LNCAP (cell line): ENCODE measurements around the gene ODF2L.
A peak's percentile ranks its signal among the peaks of the same experiment; 100 is the strongest.

Source experiments
- TF ChIP-seq, protein P1 (sequence below): fragments of 450-650 bp; IDR thresholded peaks from 2 replicates; pipeline ENCODE4 v1.5.1; 2017; ENCODE audit warnings: mild to moderate bottlenecking

The ODF2L gene

DNA sequence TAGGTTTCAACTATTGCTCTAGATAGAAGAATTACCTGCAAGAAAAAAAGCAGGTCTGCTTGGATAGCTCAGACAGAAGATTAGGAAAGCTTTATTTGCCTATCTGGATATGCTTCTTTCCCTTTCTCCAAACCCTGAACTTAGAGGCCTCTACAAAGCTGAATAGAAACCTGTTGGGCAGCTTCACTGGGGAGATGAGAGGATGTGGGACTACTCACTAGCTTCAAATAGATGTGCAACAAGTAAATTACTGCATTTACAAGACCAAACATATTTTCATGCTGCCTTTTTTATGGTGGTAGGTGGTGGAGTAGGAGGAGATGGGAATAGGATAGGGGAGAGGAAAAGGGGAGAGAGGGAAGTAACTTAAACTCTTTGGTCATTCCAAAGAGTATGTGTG is 34.3 kb upstream of the ODF2L start:
- TF ChIP-seq, protein P1, sequence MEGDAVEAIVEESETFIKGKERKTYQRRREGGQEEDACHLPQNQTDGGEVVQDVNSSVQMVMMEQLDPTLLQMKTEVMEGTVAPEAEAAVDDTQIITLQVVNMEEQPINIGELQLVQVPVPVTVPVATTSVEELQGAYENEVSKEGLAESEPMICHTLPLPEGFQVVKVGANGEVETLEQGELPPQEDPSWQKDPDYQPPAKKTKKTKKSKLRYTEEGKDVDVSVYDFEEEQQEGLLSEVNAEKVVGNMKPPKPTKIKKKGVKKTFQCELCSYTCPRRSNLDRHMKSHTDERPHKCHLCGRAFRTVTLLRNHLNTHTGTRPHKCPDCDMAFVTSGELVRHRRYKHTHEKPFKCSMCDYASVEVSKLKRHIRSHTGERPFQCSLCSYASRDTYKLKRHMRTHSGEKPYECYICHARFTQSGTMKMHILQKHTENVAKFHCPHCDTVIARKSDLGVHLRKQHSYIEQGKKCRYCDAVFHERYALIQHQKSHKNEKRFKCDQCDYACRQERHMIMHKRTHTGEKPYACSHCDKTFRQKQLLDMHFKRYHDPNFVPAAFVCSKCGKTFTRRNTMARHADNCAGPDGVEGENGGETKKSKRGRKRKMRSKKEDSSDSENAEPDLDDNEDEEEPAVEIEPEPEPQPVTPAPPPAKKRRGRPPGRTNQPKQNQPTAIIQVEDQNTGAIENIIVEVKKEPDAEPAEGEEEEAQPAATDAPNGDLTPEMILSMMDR: no peak

DNA sequence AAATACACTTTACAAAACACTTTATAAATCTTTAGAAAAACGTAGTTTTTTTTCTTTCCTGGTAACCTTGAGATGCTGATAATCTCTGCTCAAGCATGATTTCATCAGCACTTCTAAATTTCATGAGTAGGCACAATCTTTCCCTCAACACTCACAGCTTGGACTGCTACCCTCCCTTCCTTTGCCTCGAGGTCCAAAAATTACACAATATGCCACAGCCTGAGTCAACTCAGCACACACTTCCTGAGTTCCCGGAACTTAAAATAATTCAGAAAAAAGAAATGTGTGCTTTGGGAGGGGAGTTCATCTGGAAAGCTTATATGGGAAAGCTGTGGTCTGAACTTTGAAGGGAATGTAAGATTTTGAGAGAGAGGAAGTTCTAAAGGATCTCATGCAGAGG is 33.7 kb upstream of the ODF2L start:
- TF ChIP-seq, protein P1: no peak

DNA sequence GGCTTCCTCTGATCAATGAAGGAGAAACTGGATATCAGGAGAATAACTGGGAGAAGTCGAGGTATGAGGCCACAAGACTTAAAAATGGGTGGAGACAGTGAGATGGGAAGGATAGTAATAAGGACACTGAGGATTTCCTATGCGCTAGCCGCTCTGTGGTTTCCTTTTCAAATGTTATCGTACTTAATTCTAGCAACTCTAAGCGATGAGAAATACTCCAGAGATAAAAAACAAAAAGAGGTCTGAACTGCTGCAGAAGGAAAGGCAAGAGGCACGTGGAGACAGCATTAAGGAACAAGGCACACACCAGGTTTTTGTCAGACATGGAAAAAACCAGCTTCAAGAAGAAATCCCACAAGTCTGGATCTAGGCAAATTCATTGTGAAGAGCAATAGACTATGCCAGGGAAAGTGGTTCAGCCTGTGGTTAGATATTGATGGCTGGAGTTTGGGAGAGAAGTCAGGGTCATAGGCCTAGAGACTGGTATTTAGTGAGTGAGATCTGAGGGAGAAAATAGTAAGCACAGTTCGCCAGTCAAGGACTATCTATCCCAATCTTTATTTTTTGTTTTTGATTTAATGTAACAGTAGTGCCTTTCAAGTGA is 33.1 kb upstream of the ODF2L start:
- TF ChIP-seq, protein P1: no peak

DNA sequence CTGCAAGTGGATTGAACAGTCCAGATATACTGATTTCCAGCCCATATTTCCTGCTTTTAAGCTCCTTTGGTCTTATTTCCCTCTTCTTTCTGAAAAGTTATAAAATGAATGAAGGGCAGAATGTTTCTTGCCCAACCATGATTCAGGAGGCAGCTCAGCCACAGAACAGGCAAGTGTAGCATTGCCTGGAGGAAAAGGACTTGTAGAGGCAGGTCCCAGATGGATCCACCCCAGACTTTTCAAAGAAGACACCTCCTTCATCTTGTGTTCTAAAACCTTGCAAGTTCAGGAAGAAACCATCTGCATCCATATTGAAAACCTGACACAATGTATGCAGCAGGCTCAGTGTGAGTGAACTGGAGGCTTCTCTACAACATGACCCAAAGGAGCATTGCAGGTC is 27.8 kb upstream of the ODF2L start, which contains the start of gene CLCA2:
Gene CLCA2 (plus strand): TSS at position 299 of the 400 bp plus-strand sequence. CDS start 77 bp downstream, at position 376.
- TF ChIP-seq, protein P1: no peak

DNA sequence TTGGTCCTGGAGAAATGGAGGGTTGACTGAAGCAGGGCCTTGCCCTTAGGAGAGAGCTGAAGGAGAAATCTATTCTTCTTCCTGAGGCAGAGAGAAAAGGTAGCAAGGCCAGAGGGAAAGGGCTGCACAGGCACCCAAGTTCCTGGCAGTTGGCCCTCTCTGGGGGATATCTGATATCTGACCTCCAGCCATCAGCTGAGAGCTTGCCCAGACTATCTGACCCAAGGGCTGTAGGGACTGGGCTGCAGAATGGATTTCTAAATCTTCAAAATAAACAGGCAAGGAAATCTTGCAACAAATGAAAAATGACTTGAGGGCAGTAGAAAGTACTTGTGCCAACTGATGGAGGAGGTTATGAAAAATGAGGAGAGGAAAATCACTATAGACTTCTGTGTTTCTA is 27.4 kb upstream of the ODF2L start:
- TF ChIP-seq, protein P1: no peak

DNA sequence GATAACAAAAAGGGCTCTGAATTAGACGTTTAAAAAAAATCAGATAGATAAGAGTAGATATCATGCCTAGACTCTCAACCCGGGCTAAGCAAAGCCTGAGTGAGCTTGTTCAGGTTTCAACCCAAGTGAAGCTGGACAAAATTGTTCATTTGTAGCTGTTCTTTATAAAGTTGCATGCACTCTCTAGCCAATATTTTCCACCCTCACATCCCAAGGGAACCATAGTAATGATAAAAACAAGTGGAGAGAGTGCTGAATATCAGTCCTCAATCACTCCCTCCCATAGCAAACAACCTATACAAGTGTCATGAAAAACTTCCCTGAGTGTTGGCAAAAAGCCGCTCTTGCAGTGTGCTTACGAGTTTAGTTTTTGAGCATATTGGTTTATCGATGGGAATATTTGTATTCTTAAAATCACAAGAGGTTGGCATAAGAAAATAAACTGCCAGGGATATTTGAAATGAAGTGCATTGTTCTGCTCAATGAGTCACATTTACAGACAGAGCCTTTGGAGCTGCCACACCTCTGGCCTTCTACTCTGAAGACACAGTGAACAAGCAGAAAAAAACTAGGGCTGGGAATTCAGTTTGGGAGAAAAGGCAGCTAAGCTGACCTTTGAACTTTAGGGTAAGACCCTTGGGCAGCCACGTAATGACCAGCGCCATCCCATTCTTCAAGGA is 25.6 kb upstream of the ODF2L start:
- TF ChIP-seq, protein P1: no peak

DNA sequence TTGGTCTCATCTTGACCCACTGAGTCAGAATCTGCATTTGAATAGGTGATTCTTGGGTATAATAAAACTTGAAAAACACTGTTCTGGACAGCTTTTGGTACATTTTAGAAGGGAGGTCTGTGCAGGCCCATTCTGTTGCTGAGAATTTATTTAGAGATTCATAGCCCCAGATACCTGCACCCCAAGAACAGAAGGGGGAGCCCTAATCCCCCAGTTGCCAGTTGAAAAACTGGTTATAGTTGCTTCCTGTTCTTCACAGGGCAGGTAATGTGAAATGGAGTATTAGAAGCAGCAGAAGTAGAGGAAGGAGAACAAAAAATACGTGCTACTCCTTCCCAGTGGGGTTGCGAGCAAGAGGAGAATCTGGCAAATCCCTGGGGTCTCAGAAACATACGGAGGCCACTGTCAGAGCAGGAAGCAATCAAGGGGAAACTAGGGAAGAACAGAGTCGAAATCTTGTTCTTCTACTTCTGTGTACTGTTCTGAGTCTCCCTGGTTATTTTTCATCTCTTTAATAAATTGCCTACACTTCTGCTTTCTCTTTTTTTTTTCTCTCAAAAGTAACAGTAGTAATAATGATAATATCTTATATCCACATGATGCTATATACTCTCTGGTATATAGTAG is 23.3 kb upstream of the ODF2L start:
- TF ChIP-seq, protein P1: peak; percentile 93
